ENCODE measurements around the gene FASTKD3. TPM values are rescaled to one million over a fixed set of nuclear protein-coding genes. Genes with fewer than 3 reads are reported as not detected.
"Not testable (repeated sequence)": the region's sequence is repeated elsewhere in the genome, so short reads cannot be mapped to it uniquely, and the experiment has no call there.

The FASTKD3 gene
- total RNA-seq, 1 experiment from 2014 or later = 12.0 TPM

DNA sequence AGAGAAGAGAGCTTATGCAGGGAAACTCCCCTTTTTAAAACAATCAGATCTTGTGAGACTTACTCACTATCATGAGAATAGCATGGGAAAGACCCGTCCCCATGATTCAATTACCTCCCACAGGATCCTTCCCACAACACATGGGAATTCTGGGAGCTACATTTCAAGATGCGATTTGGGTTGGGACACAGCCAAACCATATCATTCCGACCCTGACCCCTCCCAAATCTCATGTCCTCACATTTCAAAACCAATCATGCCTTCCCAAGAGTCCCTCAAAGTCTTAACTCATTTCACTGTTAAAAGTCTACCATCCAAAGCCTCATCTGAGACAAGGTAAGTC lies 42.6 kb upstream of the FASTKD3 start:
- RAD21 ChIA-PET (ENCODE audit: low non-redundant PET in 1 of 2, low total read pairs in 2 of 2, uncharacterized antibody in 2 of 2, unreplicated experiment in 2 of 2); DNase-seq (ENCODE audit: low read depth, low spot score); H4K20me1 ChIP-seq (ENCODE audit: insufficient read depth); CTCF ChIA-PET; BruUV-seq (replicated peaks); H2AFZ ChIP-seq (ENCODE audit: low read depth, low read length, poor library complexity, severe bottlenecking); H3K4me2 ChIP-seq (ENCODE audit: low read length); H3K4me3 ChIP-seq (replicated peaks in 1 of 2; ENCODE audit: low read depth in 1 of 2, low read length in 2 of 2); H3K27ac ChIP-seq (ENCODE audit: low read depth, low read length); POLR2A ChIA-PET; ATAC-seq; H3K9me3 ChIP-seq (ENCODE audit: control insufficient read depth in 1 of 2, insufficient read depth in 1 of 2, low read depth in 1 of 2, low read length in 2 of 2); H3K9me2 ChIP-seq (ENCODE audit: insufficient read depth); H3K27me3 ChIP-seq (ENCODE audit: insufficient read depth, low read length); H3K9ac ChIP-seq (ENCODE audit: low read length); intact Hi-C loops (cut with micrococcal nuclease); H3K79me2 ChIP-seq (ENCODE audit: insufficient read depth, low read length); H3K36me3 ChIP-seq (ENCODE audit: control insufficient read depth in 1 of 2, insufficient read depth in 2 of 2, low read length in 2 of 2); H3K4me1 ChIP-seq (ENCODE audit: control insufficient read depth in 1 of 2, insufficient read depth in 2 of 2, low read length in 2 of 2): not testable (repeated sequence)

DNA sequence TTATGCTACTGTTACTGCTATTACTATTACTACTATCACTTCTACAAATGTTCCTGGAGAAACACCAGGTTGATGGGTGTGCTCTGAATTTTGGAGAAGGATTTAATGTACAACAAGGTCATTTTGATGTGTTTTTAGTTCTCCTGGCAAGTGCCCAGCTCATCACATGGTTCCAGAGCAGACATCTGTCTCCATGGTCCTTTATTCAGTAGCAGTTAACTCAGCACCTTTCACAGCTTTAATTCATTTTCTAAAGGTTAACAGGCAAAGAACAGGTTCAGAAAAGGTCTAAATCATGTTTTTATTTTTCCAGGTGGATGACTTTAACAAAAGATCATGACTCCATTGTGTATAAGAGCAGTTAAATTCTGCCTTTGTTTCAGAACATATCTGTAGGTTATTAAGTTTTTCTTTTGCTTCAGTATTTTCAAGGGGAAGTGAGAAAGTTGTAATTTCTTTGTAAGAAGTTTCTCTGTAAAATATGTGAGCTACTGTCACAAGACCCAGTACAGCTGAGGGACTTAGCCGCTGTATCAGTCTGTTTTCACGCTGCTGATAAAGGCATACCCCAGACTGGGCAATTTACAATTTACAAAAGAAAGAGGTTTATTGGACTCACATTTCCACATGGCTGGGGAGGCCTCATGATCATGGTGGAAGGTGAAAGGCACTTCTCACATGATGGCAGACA lies 42.1 kb upstream of the FASTKD3 start:
- no TSS peak for BruUV-seq (replicated peaks)
- Histone ChIP-seq H2AFZ (ENCODE audit: low read depth, low read length, poor library complexity, severe bottlenecking) (no peak overlapping the region), H3K79me2 (ENCODE audit: insufficient read depth, low read length) (no peaks in the 10 kb centered on the region), H3K9me2 (ENCODE audit: insufficient read depth) (no peaks in the 10 kb centered on the region), H3K4me3 (replicated peaks in 1 of 2; ENCODE audit: low read depth in 1 of 2, low read length in 2 of 2) (no peak overlapping the region), H3K4me1 (ENCODE audit: control insufficient read depth in 1 of 2, insufficient read depth in 2 of 2, low read length in 2 of 2) (no peaks in the 10 kb centered on the region), H3K36me3 (ENCODE audit: control insufficient read depth in 1 of 2, insufficient read depth in 2 of 2, low read length in 2 of 2) (peaks cover 0 to 4% of the 10 kb centered on the region in 2 experiments; a peak in 1 of 4 replicates), H3K27ac (ENCODE audit: low read depth, low read length) (no peak overlapping the region), H4K20me1 (ENCODE audit: insufficient read depth) (no peaks in the 10 kb centered on the region), H3K4me2 (ENCODE audit: low read length) (no peak overlapping the region), H3K27me3 (ENCODE audit: insufficient read depth, low read length) (no peaks in the 10 kb centered on the region), H3K9ac (ENCODE audit: low read length) (no peak overlapping the region), H3K9me3 (ENCODE audit: control insufficient read depth in 1 of 2, insufficient read depth in 1 of 2, low read depth in 1 of 2, low read length in 2 of 2) (no peaks in the 10 kb centered on the region)
- TF ChIP-seq YY1 (IDR thresholded peaks at IDR 0.05; ENCODE audit: extremely low read depth, insufficient replicate concordance, low read depth, low read length) (no peak), EZH2 (IDR thresholded peaks at IDR 0.05) (no peak), SIN3A (IDR thresholded peaks at IDR 0.05; ENCODE audit: low read depth) (no peak), SRF (IDR thresholded peaks at IDR 0.05; ENCODE audit: low read depth) (no peak), POLR2A (IDR thresholded peaks at IDR 0.05; ENCODE audit: borderline replicate concordance, extremely low read depth, insufficient read depth, insufficient read length) (no peak), EZH2phosphoT487 (IDR thresholded peaks at IDR 0.05; ENCODE audit: borderline replicate concordance) (no peak), CEBPB (IDR thresholded peaks at IDR 0.05; ENCODE audit: low read depth) (no peak)
- TF ChIP-seq, protein P1, sequence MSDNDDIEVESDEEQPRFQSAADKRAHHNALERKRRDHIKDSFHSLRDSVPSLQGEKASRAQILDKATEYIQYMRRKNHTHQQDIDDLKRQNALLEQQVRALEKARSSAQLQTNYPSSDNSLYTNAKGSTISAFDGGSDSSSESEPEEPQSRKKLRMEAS (IDR thresholded peaks at IDR 0.05) = no peak
- CTCF ChIA-PET = no interaction called here
- DNase-seq (ENCODE audit: low read depth, low spot score) = no peak
- POLR2A ChIA-PET = no interaction called here
- intact Hi-C loops (cut with micrococcal nuclease) = no loop called here
- no peak for ATAC-seq
- RAD21 ChIA-PET (ENCODE audit: low non-redundant PET in 1 of 2, low total read pairs in 2 of 2, uncharacterized antibody in 2 of 2, unreplicated experiment in 2 of 2) = no interaction called here
